Ascending aorta (tissue), 2 donors: Measurements from ENCODE around the gene EPB41L4A. TPM values are rescaled to one million over a fixed set of nuclear protein-coding genes. Genes with fewer than 3 reads are reported as not detected.

Experiments used
- DNase-seq, 2 donors: peaks; one replicate each; pipeline ENCODE4 v3.0.0-alpha.2; 2019; ENCODE audit warnings: low spot score in 2 of 2
- H3K27ac ChIP-seq, 2 donors: fragments of 200-600 bp; sonication (generic); one replicate each; pipeline ENCODE4 v1.5.1; 2016 to 2017; ENCODE audit warnings: mild to moderate bottlenecking in 1 of 2
- H3K27me3 ChIP-seq: fragments of 200-600 bp; sonication (generic); one replicate; pipeline ENCODE4 v1.5.1; 2017
- H3K36me3 ChIP-seq, 2 donors: fragments of 200-600 bp; sonication (generic); one replicate each; pipeline ENCODE4 v1.5.1; 2016
- H3K4me1 ChIP-seq, 2 donors: fragments of 200-600 bp; sonication (generic); one replicate each; pipeline ENCODE4 v1.5.1; 2016 to 2017; ENCODE audit warnings: mild to moderate bottlenecking in 1 of 2
- H3K4me3 ChIP-seq, 2 donors: fragments of 200-600 bp; sonication (generic); one replicate each; pipeline ENCODE4 v1.5.1; 2016 to 2017; ENCODE audit warnings: mild to moderate bottlenecking in 1 of 2
- H3K9me3 ChIP-seq, 2 donors: fragments of 200-600 bp; sonication (generic); one replicate each; pipeline ENCODE4 v1.5.1; 2016
- CTCF ChIP-seq, 3 experiments: fragments of 200-600 bp in 2 of 3; fragments of 450-650 bp in 1 of 3; sonication (generic) in 2 of 3; IDR thresholded peaks; one replicate each; pipeline ENCODE4 v1.5.1; 2016 to 2019; ENCODE audit warnings: antibody characterized with exemption in 3 of 3, mild to moderate bottlenecking in 1 of 3, moderate library complexity in 1 of 3
- intact Hi-C: fragments of 100-400 bp; cut with DNase I; formaldehyde crosslinking; loops from one replicate; pipeline ENCODE4 v1.15.1; 2023
- total RNA-seq: library from RNA; depleted of rRNA; stranded (reverse); fragments of >200 nt; gene quantifications from one replicate; pipeline ENCODE4 v1.1.0, GENCODE V29; 2016

Gene EPB41L4A
- total RNA-seq, 1 donor from 2014 or later, result 9.4 TPM

- H3K9me3 ChIP-seq, result no peaks in the 10 kb centered on the region
- intact Hi-C loops, result no loop called here
- TF ChIP-seq CTCF (IDR thresholded peaks at IDR 0.05), result no peak
- no peak overlapping the region for H3K27ac ChIP-seq
- peaks cover 0 to 5% of the 10 kb centered on the region in 2 donors for H3K4me1 ChIP-seq
- no peak overlapping the region for H3K4me3 ChIP-seq
- H3K36me3 ChIP-seq, result no peaks in the 10 kb centered on the region
- H3K27me3 ChIP-seq, result no peaks in the 10 kb centered on the region
- DNase-seq, result no peak
Observed at GRCh38 chr5:112346411-112347044, 72.5 kb downstream of the EPB41L4A start.

- Histone ChIP-seq H3K4me3 (no peak overlapping the region), H3K36me3 (no peaks in the 10 kb centered on the region), H3K4me1 (no peaks in the 10 kb centered on the region), H3K27me3 (no peaks in the 10 kb centered on the region), H3K9me3 (no peaks in the 10 kb centered on the region), H3K27ac (no peak overlapping the region)
- DNase-seq, result no peak
- TF ChIP-seq CTCF (IDR thresholded peaks at IDR 0.05), result no peak
- intact Hi-C loops, result no loop called here
Observed at GRCh38 chr5:112344540-112344939, 74.5 kb downstream of the EPB41L4A start.

GRCh38 chr5:112342389-112342788 lies 76.7 kb downstream of the EPB41L4A start:
- intact Hi-C loops, result no loop called here
- no peak for DNase-seq
- no peak overlapping the region for H3K27ac ChIP-seq

GRCh38 chr5:112339761-112340160 lies 79.3 kb downstream of the EPB41L4A start:
- Histone ChIP-seq H3K4me1 (no peaks in the 10 kb centered on the region), H3K9me3 (no peaks in the 10 kb centered on the region), H3K27ac (no peak overlapping the region), H3K27me3 (no peaks in the 10 kb centered on the region), H3K4me3 (no peak overlapping the region), H3K36me3 (no peaks in the 10 kb centered on the region)
- no peak for DNase-seq
- no peak for TF ChIP-seq CTCF (IDR thresholded peaks at IDR 0.05)
- intact Hi-C loops, result no loop called here

More at GRCh38 chr5:112342389-112342788, 76.7 kb downstream of the EPB41L4A start:
- Histone ChIP-seq H3K4me3 (no peak overlapping the region), H3K4me1 (no peaks in the 10 kb centered on the region), H3K27me3 (no peaks in the 10 kb centered on the region), H3K9me3 (no peaks in the 10 kb centered on the region), H3K36me3 (no peaks in the 10 kb centered on the region)
- TF ChIP-seq CTCF (IDR thresholded peaks at IDR 0.05), result no peak

- H3K4me3 ChIP-seq, result no peak overlapping the region
- intact Hi-C loops, result no loop called here
- no peak overlapping the region for H3K27ac ChIP-seq
- no peaks in the 10 kb centered on the region for H3K36me3 ChIP-seq
- no peaks in the 10 kb centered on the region for H3K27me3 ChIP-seq
- no peaks in the 10 kb centered on the region for H3K4me1 ChIP-seq
- H3K9me3 ChIP-seq, result no peaks in the 10 kb centered on the region
- no peak for TF ChIP-seq CTCF (IDR thresholded peaks at IDR 0.05)
- no peak for DNase-seq
Observed at GRCh38 chr5:112338681-112339337, 80.3 kb downstream of the EPB41L4A start.
